Muscle layer of colon (tissue), 2 donors: ENCODE measurements around the gene HNRNPLL.
"Not testable (repeated sequence)": the region's sequence is repeated elsewhere in the genome, so short reads cannot be mapped to it uniquely, and the experiment has no call there.

Experiments used
- H3K27ac ChIP-seq: one replicate; pipeline ENCODE4 v1.7.0; 2013; ENCODE audit warnings: low read depth, mild to moderate bottlenecking, low read length, moderate library complexity
- H3K27me3 ChIP-seq, 2 donors: one replicate each; pipeline ENCODE4 v1.7.0; 2013; ENCODE audit warnings: low read length in 2 of 2, mild to moderate bottlenecking in 2 of 2; ENCODE audit not compliant: insufficient read depth in 2 of 2, control insufficient read depth in 1 of 2
- H3K36me3 ChIP-seq: one replicate; pipeline ENCODE4 v1.7.0; 2013; ENCODE audit warnings: mild to moderate bottlenecking, low read length; ENCODE audit not compliant: insufficient read depth
- H3K4me1 ChIP-seq: one replicate; pipeline ENCODE4 v1.7.0; 2013; ENCODE audit warnings: mild to moderate bottlenecking, low read length; ENCODE audit not compliant: insufficient read depth
- H3K4me3 ChIP-seq, 2 donors: one replicate each; pipeline ENCODE4 v1.7.0; 2013; ENCODE audit warnings: low read length in 2 of 2, low read depth in 1 of 2, mild to moderate bottlenecking in 1 of 2, moderate library complexity in 1 of 2
- H3K9ac ChIP-seq: one replicate; pipeline ENCODE4 v1.7.0; 2013; ENCODE audit warnings: low read length
- H3K9me3 ChIP-seq: one replicate; pipeline ENCODE4 v1.7.0; 2013; ENCODE audit warnings: mild to moderate bottlenecking, low read length
- donor health status: abdominal sarcoma.
- donor health status: Adenocarcinoma of cecum.

Gene HNRNPLL

GRCh38 chr2:38602732-38603401 lies at the start of gene HNRNPLL:
HNRNPLL (minus strand) TSS chr2:38602928; CDS start chr2:38602626, 302 bp downstream.
- H3K4me3 ChIP-seq: peak within 1 kb of the TSS; percentile 83 to 90
- H3K4me1 ChIP-seq: peaks cover 29% of the 10 kb centered on the region
- H3K9me3 ChIP-seq: no peaks in the 10 kb centered on the region
- peak within 1 kb of the TSS; percentile 72 for H3K9ac ChIP-seq
- H3K36me3 ChIP-seq: no peaks in the 10 kb centered on the region
- H3K27me3 ChIP-seq: no peaks in the 10 kb centered on the region
- H3K27ac ChIP-seq: peak within 1 kb of the TSS; percentile 98

- Histone ChIP-seq H3K4me3 (no peak overlapping the region), H3K36me3 (no peaks in the 10 kb centered on the region), H3K4me1 (no peaks in the 10 kb centered on the region), H3K9ac (no peak overlapping the region), H3K9me3 (no peaks in the 10 kb centered on the region), H3K27me3 (no peaks in the 10 kb centered on the region), H3K27ac (no peak overlapping the region)
These were observed 48.0 kb upstream of the HNRNPLL start for GRCh38 chr2:38650717-38651116.

GRCh38 chr2:38650012-38650411 lies 47.3 kb upstream of the HNRNPLL start:
- no peak overlapping the region for H3K4me3 ChIP-seq
- H3K4me1 ChIP-seq: no peaks in the 10 kb centered on the region
- no peak overlapping the region for H3K27ac ChIP-seq

GRCh38 chr2:38649176-38649728 lies 46.5 kb upstream of the HNRNPLL start:
- Histone ChIP-seq H3K4me1 (no peaks in the 10 kb centered on the region), H3K9ac (no peak overlapping the region), H3K9me3 (no peaks in the 10 kb centered on the region), H3K27ac (no peak overlapping the region), H3K4me3 (no peak overlapping the region), H3K36me3 (no peaks in the 10 kb centered on the region), H3K27me3 (no peaks in the 10 kb centered on the region)

More at GRCh38 chr2:38650012-38650411, 47.3 kb upstream of the HNRNPLL start:
- no peaks in the 10 kb centered on the region for H3K36me3 ChIP-seq
- no peaks in the 10 kb centered on the region for H3K9me3 ChIP-seq
- H3K27me3 ChIP-seq: no peaks in the 10 kb centered on the region
- no peak overlapping the region for H3K9ac ChIP-seq

- Histone ChIP-seq H3K36me3 (no peaks in the 10 kb centered on the region), H3K27ac (no peak overlapping the region), H3K9me3 (no peaks in the 10 kb centered on the region), H3K27me3 (no peaks in the 10 kb centered on the region), H3K4me1 (no peaks in the 10 kb centered on the region), H3K9ac (no peak overlapping the region), H3K4me3 (no peak overlapping the region)
These were observed 45.5 kb upstream of the HNRNPLL start for GRCh38 chr2:38648107-38648761.

GRCh38 chr2:38643683-38644511 lies 41.2 kb upstream of the HNRNPLL start:
- not testable (repeated sequence) for H3K36me3 ChIP-seq, H3K9ac ChIP-seq, H3K27ac ChIP-seq, H3K4me1 ChIP-seq, H3K9me3 ChIP-seq, H3K27me3 ChIP-seq, H3K4me3 ChIP-seq

- Histone ChIP-seq H3K4me1 (no peaks in the 10 kb centered on the region), H3K27ac (no peak overlapping the region), H3K4me3 (no peak overlapping the region), H3K36me3 (no peaks in the 10 kb centered on the region), H3K9ac (no peak overlapping the region), H3K9me3 (no peaks in the 10 kb centered on the region), H3K27me3 (no peaks in the 10 kb centered on the region)
These were observed 40.4 kb upstream of the HNRNPLL start for GRCh38 chr2:38643021-38643671.

GRCh38 chr2:38642373-38643017 lies 39.8 kb upstream of the HNRNPLL start:
- H3K9ac ChIP-seq, H3K27me3 ChIP-seq, H3K4me3 ChIP-seq, H3K36me3 ChIP-seq, H3K27ac ChIP-seq, H3K4me1 ChIP-seq, H3K9me3 ChIP-seq: not testable (repeated sequence)

- H3K4me1 ChIP-seq: no peaks in the 10 kb centered on the region
- no peaks in the 10 kb centered on the region for H3K36me3 ChIP-seq
- no peak overlapping the region for H3K9ac ChIP-seq
- H3K27me3 ChIP-seq: no peaks in the 10 kb centered on the region
- no peak overlapping the region for H3K4me3 ChIP-seq
- H3K9me3 ChIP-seq: no peaks in the 10 kb centered on the region
- no peak overlapping the region for H3K27ac ChIP-seq
These were observed 33.3 kb upstream of the HNRNPLL start for GRCh38 chr2:38636069-38636468.

GRCh38 chr2:38635139-38635538 lies 32.4 kb upstream of the HNRNPLL start:
- Histone ChIP-seq H3K4me3 (no peak overlapping the region), H3K4me1 (no peaks in the 10 kb centered on the region), H3K9ac (no peak overlapping the region), H3K27ac (no peak overlapping the region), H3K9me3 (no peaks in the 10 kb centered on the region), H3K36me3 (no peaks in the 10 kb centered on the region), H3K27me3 (no peaks in the 10 kb centered on the region)
